NCI-H1105 treated with DMSO at 0.1 percent for 48 hours (cell line): Measurements from ENCODE around the gene NAA10.

Experiments
- DNase-seq: peaks from one replicate; lab custom pipeline; 2025; lab: John Stamatoyannopoulos, UW

Gene NAA10

GRCh38 chrX:153927922-153928760 is 6.7 kb downstream of the NAA10 start:
- DNase-seq = peak; percentile 99

GRCh38 chrX:153927672-153927921 is 7.2 kb downstream of the NAA10 start:
- DNase-seq = peak; percentile 55

- peak; percentile 78 for DNase-seq
These were observed 7.8 kb downstream of the NAA10 start for GRCh38 chrX:153926858-153927671.

GRCh38 chrX:153926552-153926857 is 8.3 kb downstream of the NAA10 start:
- no peak for DNase-seq

- DNase-seq = peak; percentile 54
These were observed 8.9 kb downstream of the NAA10 start, which contains the start of gene ARHGAP4 for GRCh38 chrX:153925739-153926551. Gene ARHGAP4, minus strand, starts transcription at chrX:153926264. Its CDS starts 62 bp downstream, at chrX:153926202.

GRCh38 chrX:153925387-153925738 is 9.5 kb downstream of the NAA10 start:
- DNase-seq = no peak

GRCh38 chrX:153924149-153924861 is 10.5 kb downstream of the NAA10 start:
- no peak for DNase-seq

- DNase-seq = peak; percentile 47
These were observed 11.6 kb downstream of the NAA10 start for GRCh38 chrX:153922932-153923857.

GRCh38 chrX:153921511-153922446 is 13.1 kb downstream of the NAA10 start:
- DNase-seq = no peak

- DNase-seq = no peak
These were observed 13.8 kb downstream of the NAA10 start for GRCh38 chrX:153921070-153921469.

- DNase-seq = no peak
These were observed 14.3 kb downstream of the NAA10 start for GRCh38 chrX:153920546-153920945.

- no peak for DNase-seq
These were observed 15.6 kb downstream of the NAA10 start for GRCh38 chrX:153919281-153919680.

GRCh38 chrX:153917869-153918268 is 17.0 kb downstream of the NAA10 start:
- no peak for DNase-seq

- DNase-seq = no peak
These were observed 21.1 kb downstream of the NAA10 start for GRCh38 chrX:153913701-153914100.

GRCh38 chrX:153913211-153913610 is 21.6 kb downstream of the NAA10 start:
- DNase-seq = no peak

GRCh38 chrX:153911798-153912197 is 23.0 kb downstream of the NAA10 start:
- DNase-seq = no peak

GRCh38 chrX:153910446-153910845 is 24.4 kb downstream of the NAA10 start:
- DNase-seq = no peak

- no peak for DNase-seq
These were observed 24.9 kb downstream of the NAA10 start for GRCh38 chrX:153909980-153910360.

GRCh38 chrX:153909024-153909979 is 25.5 kb downstream of the NAA10 start:
- DNase-seq = no peak
